WERI-Rb-1 (cell line): ENCODE measurements around the gene CHMP4B.
A peak's percentile ranks its signal among the peaks of the same experiment; 100 is the strongest.

Experiments used
- DNase-seq: peaks from one replicate; pipeline ENCODE4 v3.0.0-alpha.2; 2020
- H3K27ac ChIP-seq: fragments of 250-450 bp; sonication (Bioruptor Pico); 2 replicates; pipeline ENCODE4 v1.5.1; 2020; ENCODE audit warnings: mild to moderate bottlenecking, moderate library complexity
- H3K27me3 ChIP-seq: fragments of 250-450 bp; sonication (Bioruptor Pico); 2 replicates; pipeline ENCODE4 v1.5.1; 2021; ENCODE audit warnings: mild to moderate bottlenecking, low read depth, moderate library complexity; ENCODE audit not compliant: insufficient read depth, severe bottlenecking
- H3K36me3 ChIP-seq: fragments of 250-450 bp; sonication (Bioruptor Pico); 2 replicates; pipeline ENCODE4 v1.5.1; 2020; ENCODE audit warnings: mild to moderate bottlenecking, moderate library complexity
- H3K4me3 ChIP-seq: 2 replicates; pipeline ENCODE4 v1.5.1; 2011; ENCODE audit warnings: low read depth, mild to moderate bottlenecking, control low read depth, low read length
- H3K9me3 ChIP-seq: fragments of 250-450 bp; sonication (Bioruptor Pico); 2 replicates; pipeline ENCODE4 v1.5.1; 2021; ENCODE audit warnings: mild to moderate bottlenecking, moderate library complexity; ENCODE audit not compliant: severe bottlenecking
- CTCF ChIP-seq: IDR thresholded peaks from 2 replicates; pipeline ENCODE4 v1.5.1; 2011; ENCODE audit warnings: low read depth, mild to moderate bottlenecking, control low read depth, inconsistent platforms, low read length

CHMP4B gene

DNA sequence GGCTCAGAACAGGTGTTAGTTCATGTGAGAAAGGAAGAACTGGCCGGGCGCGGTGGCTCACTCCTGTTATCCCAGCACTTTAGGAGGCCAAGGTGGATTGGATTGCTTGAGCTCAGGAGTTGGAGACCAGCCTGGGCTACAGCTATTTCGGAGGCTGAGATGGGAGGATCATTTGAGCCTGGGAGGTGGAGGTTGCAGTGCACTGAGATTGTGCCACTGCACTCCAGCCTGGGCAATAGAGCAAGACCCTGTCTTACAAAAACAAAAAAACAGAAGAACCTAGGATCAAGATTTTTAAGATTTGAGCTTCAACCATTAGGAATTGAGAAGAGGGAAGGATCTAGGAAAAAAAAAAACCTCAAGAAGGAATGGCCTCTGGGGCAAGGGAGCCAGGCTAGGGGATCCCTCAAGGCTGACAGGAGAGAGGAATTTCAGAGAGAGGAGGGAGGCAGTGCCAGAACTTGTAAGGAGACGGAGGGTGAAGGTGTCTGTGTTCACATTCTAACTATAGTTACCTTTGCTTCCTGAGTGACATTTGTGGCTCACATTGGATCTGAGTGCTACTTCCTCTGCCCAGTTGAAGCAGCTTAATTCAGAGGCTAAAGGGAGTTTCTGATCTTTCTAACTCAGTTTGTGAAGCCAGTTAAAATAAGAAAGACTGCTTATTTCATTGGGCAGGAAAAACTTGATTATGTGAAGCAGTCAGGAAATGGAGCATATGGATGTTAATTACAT lies 26.1 kb downstream of the CHMP4B start:
- H3K9me3 ChIP-seq, result peaks cover 4% of the 10 kb centered on the region
- no peak overlapping the region for H3K4me3 ChIP-seq
- no peak for TF ChIP-seq CTCF
- peak overlapping the region; percentile 77 for H3K27ac ChIP-seq
- H3K36me3 ChIP-seq, result peaks cover 2% of the 10 kb centered on the region
- H3K27me3 ChIP-seq, result no peaks in the 10 kb centered on the region
- peak; percentile 74 for DNase-seq

DNA sequence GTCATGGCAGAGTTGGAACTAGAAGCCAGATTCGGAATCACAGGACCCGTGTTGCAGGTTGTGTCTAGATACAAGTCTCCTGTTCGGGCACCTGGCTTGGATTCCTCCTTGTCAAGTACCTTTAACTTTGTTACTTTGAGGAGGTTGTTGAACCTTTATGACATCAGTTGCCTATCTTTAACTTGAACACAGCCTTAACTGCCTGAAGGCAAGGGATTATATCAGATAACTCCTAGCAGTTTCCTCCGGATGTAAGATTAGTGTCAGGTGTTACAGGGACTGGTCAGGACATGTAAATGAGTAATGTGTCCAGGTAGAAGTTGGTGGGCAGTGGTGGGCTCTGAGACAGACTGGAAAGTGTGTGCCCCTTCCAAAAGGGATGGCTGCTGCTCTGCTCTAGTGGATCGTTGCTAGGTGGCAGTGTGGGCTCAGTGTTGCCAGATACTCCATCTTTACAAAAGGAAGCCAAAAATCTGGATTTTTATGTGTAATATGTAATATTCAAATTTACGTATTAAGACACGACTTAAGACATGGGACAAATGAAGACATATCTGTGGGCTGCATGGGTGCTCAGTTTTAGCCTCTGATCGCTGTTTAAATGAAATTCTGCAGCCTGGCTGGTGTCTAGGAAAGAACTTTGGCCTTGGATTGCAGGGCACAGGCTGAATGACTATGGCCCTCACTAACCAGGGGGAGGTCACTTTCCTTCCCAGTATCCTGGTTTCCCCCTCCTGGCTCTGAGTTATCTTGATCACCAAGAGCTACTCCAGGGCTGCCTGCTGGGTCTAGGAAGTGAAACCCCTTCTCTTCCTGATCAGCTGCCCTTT lies 27.1 kb downstream of the CHMP4B start:
- Histone ChIP-seq H3K4me3 (no peak overlapping the region), H3K27me3 (no peaks in the 10 kb centered on the region), H3K36me3 (peaks cover 2% of the 10 kb centered on the region), H3K9me3 (peaks cover 4% of the 10 kb centered on the region), H3K27ac (peak overlapping the region; percentile 77)
- 0 out of 2 replicates have a peak, but pooled peaks have one; percentile 22 for TF ChIP-seq CTCF
- no peak for DNase-seq

DNA sequence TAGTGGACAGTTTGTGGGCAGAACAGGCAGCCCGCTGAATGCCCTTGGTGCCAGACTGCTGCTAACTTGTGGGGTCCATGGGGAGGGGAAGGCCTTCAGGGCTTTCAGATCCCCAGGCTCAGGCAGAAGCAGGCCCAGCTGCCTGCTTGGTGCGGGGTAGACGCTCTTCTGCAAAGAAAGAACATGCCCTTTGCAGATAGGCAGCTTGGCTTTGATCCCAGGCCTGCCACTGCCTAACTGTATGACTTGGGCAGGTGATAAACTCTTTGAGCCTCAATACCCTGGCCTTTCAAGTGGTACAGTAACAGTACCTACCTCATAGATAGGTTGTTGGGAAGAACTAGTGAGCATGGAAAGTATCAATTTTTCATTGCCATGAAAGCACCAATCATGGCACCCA lies 28.4 kb downstream of the CHMP4B start:
- H3K9me3 ChIP-seq, result peaks cover 4% of the 10 kb centered on the region

DNA sequence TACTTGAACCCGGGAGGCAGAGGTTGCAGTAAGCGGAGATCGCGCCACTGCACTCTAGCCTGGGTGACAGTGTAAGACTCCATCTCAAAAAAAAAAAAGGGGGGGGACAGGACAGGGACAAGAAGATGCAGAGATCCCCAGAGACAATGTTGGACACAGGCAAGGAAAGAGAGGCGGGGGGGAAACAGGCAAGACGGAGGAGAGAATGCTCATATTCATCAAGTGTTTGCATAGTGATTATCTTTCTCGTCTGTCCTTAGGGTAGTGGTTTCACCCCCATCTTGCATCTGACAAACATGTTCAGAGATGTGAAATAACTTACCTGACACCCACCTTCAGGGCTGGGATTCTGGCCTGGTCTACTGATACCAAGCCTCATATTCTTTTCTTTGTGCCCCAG lies 29.0 kb downstream of the CHMP4B start:
- TF ChIP-seq CTCF, result no peak
- DNase-seq, result no peak
- Histone ChIP-seq H3K27ac (no peak overlapping the region), H3K36me3 (peaks cover 2% of the 10 kb centered on the region), H3K4me3 (no peak overlapping the region), H3K27me3 (no peaks in the 10 kb centered on the region), H3K9me3 (peaks cover 4% of the 10 kb centered on the region)

More for the DNA sequence above, 28.4 kb downstream of the CHMP4B start:
- no peak overlapping the region for H3K27ac ChIP-seq
- H3K4me3 ChIP-seq, result no peak overlapping the region
- peaks cover 2% of the 10 kb centered on the region for H3K36me3 ChIP-seq
- no peaks in the 10 kb centered on the region for H3K27me3 ChIP-seq
- no peak for TF ChIP-seq CTCF
- DNase-seq, result no peak

DNA sequence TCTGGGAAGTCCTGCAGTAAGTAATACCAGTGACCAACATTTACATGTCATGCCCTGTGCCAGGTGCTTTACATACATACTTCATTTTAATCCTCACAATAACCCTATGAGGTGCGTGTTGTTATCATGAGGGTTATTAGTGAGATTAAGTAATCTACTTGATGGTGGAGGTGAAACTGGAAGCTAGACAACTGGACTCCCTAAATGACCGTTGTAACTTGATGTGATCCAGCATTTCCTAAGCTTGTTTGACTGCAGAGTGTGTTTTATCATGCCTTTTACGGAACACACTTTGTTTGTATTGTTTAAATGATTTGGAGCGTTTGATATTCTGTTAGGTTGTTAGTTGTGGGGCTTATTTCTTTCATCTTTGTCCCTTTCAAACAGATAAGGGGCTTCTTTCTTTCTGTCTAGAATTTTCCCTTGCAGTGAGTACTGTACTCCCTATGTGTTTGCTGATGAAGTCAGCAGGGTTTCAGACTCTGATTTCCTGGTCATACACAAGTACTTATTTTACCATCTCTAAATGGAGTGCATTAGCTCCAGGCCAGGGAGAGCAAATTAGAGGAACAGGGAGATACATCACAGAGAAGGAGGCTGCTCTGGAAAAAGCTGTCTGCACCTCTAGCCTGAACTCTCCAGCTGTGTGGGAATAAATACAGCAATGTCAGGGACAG lies 29.7 kb downstream of the CHMP4B start:
- Histone ChIP-seq H3K36me3 (peaks cover 2% of the 10 kb centered on the region), H3K27ac (peak overlapping the region; percentile 47), H3K9me3 (no peaks in the 10 kb centered on the region), H3K4me3 (no peak overlapping the region), H3K27me3 (no peaks in the 10 kb centered on the region)
- TF ChIP-seq CTCF, result no peak
- DNase-seq, result no peak
